ENCODE measurements around the gene PRKCE.
"Not testable (repeated sequence)": the region's sequence is repeated elsewhere in the genome, so short reads cannot be mapped to it uniquely, and the experiment has no call there.

Gene PRKCE

GRCh38 chr2:45844796-45845457 lies 193.5 kb downstream of the PRKCE start:
- DNase-seq, result no peak

GRCh38 chr2:45845566-45845965 lies 194.1 kb downstream of the PRKCE start:
- DNase-seq, result no peak

GRCh38 chr2:45849491-45850283 lies 198.2 kb downstream of the PRKCE start:
- DNase-seq, result peak; percentile 34

- DNase-seq, result no peak
Observed at GRCh38 chr2:45850558-45850957, 199.1 kb downstream of the PRKCE start.

- no peak for DNase-seq
Observed at GRCh38 chr2:45851111-45851510, 199.6 kb downstream of the PRKCE start.

- DNase-seq, result no peak
Observed at GRCh38 chr2:45851576-45852304, 200.3 kb downstream of the PRKCE start.

GRCh38 chr2:45852450-45853150 lies 201.1 kb downstream of the PRKCE start:
- DNase-seq, result no peak

- DNase-seq, result no peak
Observed at GRCh38 chr2:45855374-45855773, 203.9 kb downstream of the PRKCE start.

GRCh38 chr2:45856391-45857274 lies 205.2 kb downstream of the PRKCE start:
- no peak for DNase-seq

GRCh38 chr2:45857275-45857609 lies 205.8 kb downstream of the PRKCE start:
- no peak for DNase-seq

GRCh38 chr2:45857867-45858520 lies 206.5 kb downstream of the PRKCE start:
- DNase-seq, result no peak

- not testable (repeated sequence) for DNase-seq
Observed at GRCh38 chr2:45858872-45859271, 207.4 kb downstream of the PRKCE start.

GRCh38 chr2:45859682-45860081 lies 208.2 kb downstream of the PRKCE start:
- no peak for DNase-seq

GRCh38 chr2:45860136-45861121 lies 209.0 kb downstream of the PRKCE start:
- no peak for DNase-seq

- no peak for DNase-seq
Observed at GRCh38 chr2:45862843-45863242, 211.4 kb downstream of the PRKCE start.

GRCh38 chr2:45864121-45864520 lies 212.6 kb downstream of the PRKCE start:
- DNase-seq, result no peak

- DNase-seq, result no peak
Observed at GRCh38 chr2:45867349-45867748, 215.9 kb downstream of the PRKCE start.

GRCh38 chr2:45867800-45868199 lies 216.3 kb downstream of the PRKCE start:
- DNase-seq, result no peak

- DNase-seq, result no peak
Observed at GRCh38 chr2:45869165-45869501, 217.7 kb downstream of the PRKCE start.

- DNase-seq, result no peak
Observed at GRCh38 chr2:45871025-45871424, 219.6 kb downstream of the PRKCE start.

- DNase-seq, result no peak
Observed at GRCh38 chr2:45871541-45871940, 220.1 kb downstream of the PRKCE start.
